Measurements from ENCODE around the gene ABCC4.

ABCC4 gene

DNA sequence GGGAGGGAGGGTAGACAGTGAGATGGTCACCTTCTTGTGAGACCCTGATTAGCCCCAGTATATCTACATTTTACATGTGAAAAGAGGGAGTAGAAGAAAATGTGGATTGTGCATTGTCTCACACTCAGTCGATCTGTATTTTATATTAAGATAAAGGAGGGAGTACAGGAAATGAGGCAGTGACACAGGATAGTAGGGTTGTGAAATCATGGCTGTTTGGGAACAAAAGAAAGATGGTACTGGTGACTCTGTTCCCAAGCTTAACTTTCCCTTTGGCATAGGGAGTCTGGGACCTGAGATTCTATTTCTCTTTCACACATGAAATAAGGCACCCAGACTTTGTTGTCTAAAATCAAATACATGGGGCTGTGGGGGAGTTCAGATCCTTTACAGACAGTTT, 194.7 kb downstream of the ABCC4 start:
- DNase-seq = no peak

DNA sequence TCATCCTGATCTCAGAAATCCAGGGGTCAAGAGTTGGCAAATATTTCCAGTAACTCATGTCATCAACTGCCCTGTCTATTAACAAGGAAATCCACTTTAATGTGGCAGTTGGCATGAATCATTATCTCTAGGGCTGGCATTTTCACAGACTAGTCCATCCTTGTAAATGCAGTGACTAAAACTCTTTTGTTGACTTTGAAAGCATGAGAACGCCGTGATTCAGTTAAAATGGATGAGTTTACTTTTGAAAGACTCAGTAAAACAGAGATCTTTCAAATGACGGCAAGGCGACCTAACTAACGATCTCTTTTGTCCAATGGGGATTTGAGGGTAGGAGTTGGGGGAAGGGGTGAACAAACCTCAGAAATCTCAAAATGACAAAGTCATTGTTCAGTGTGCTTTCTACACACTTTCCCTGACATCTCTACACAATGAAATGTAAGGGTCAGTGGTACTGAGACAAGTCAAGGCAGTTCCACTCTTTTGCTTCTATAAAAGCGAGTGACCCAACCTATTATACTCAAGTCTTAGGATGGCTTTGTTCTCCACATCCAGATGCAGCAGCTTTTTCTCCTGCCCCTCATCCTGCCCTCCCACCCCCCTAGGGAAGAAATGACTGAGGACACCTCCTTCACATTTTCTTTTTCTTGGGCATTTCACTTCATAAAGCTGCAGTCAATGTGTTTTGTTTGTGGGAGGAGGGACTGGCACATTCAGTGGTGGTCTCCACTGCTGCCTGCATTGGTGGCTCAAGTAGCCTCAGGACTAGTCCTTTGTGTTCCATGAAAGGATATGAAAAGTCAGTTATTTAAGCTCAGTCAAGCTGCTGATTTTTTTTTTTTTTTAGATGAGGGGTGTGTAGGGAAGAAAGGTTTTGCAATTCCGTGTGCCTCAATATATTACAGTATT, 200.5 kb downstream of the ABCC4 start:
- DNase-seq = peak; percentile 32

DNA sequence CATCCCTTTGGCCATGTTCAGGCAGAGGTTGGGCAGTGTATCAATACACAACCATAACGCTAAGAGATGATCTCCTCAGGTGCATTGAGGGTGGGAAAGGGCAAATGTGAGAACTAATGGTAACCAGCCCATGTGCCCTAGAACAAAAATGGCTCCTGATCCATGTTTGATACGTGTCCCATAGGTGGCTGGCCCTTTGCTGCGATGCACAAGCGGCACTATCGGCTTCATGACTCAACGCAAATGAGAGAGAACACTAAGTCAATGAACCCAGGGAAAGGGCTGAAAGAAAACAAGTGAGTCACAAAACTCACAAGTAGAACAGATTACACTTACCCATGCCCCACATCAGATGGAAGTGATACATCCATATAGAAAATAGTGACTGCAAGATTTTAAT, 201.7 kb downstream of the ABCC4 start:
- DNase-seq = no peak

GRCh38 chr13:95098916-95099315, 202.3 kb downstream of the ABCC4 start:
- no peak for DNase-seq

- no peak for DNase-seq
Observed at GRCh38 chr13:95091755-95092154, 209.5 kb downstream of the ABCC4 start.

GRCh38 chr13:95087746-95088305, 213.4 kb downstream of the ABCC4 start:
- peak; percentile 45 for DNase-seq

DNA sequence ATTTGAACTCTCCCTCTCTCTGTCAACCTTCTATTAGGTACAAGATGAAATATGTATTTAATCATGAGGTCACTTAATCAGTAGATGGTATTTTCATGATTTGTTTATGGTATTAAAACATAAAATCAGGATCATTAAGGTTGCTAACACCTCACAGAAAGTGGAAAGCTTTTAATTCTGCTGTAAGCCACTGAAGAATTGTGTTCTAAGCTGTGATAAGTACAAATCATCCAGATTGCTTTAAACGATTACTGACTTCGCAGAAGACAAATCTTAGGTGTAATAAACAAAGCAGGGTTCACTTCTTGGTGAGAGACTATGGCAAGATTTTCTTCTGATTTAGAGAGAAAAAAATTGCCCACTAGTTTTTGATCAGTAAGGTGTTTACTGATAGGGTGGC, 214.5 kb downstream of the ABCC4 start:
- DNase-seq = no peak

GRCh38 chr13:95083758-95084157, 217.5 kb downstream of the ABCC4 start:
- DNase-seq = peak; percentile 64

DNA sequence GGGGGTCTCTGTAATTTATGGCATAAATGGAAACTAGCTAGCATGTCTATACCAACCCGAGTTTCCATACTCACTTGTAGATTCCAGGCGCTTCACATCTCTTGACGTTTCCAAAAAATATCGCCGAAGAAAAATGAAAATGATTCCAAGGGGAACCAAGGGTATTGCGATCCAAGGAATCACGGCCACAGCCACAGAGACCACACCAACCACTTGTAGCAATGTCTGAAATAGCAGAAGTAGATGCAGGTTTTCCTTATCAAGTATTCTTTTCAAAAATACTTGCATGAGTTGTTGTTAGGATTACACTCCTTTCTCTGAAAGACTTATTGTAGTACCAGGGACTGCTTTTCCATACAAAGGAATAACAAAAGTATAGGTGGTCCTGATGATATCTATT, 218.2 kb downstream of the ABCC4 start:
- no peak for DNase-seq

- DNase-seq = no peak
Observed at GRCh38 chr13:95075506-95075905, 225.7 kb downstream of the ABCC4 start.

DNA sequence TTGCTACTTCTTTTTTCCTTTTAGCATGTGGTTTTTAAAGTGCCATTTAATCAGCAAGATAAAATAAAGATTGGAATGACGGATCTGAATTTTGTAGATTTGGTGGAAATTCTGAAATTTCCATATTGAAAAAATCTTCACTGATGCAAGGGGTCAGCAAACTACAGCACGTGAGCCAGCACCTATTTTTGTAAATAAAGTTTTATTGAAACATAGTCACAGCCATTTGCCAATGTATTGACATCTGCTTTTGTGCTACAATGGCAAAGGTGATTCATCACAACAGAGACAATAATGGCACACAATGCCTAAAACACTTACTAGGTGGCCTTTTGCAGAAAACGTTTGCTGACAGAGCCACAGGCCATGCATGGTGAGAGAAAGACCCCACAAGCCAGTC, 226.4 kb downstream of the ABCC4 start:
- DNase-seq = no peak

- peak; percentile 51 for DNase-seq
Observed at GRCh38 chr13:95073747-95074311, 227.4 kb downstream of the ABCC4 start.

DNA sequence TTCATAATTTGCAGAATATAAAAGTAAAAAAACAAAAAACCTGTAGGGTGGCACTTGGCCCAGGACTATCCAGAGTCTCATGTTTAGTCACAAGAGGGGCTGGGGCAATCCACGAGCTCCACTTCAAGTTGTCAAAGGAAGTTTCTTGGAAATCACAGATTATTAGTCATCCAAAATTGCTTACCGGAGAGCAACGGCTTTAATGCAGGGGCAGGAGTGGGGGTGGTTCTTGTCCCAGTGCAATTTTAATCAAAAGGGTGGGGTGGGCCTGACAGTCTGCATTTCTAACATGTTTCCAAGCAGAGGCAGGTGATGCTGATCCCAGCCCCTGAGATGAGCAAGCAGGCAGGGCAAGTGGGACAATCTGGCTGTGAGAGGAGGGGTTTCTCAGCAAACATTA, 233.9 kb downstream of the ABCC4 start:
- DNase-seq = peak; percentile 27

- DNase-seq = no peak
Observed at GRCh38 chr13:95060014-95060519, 241.2 kb downstream of the ABCC4 start.

DNA sequence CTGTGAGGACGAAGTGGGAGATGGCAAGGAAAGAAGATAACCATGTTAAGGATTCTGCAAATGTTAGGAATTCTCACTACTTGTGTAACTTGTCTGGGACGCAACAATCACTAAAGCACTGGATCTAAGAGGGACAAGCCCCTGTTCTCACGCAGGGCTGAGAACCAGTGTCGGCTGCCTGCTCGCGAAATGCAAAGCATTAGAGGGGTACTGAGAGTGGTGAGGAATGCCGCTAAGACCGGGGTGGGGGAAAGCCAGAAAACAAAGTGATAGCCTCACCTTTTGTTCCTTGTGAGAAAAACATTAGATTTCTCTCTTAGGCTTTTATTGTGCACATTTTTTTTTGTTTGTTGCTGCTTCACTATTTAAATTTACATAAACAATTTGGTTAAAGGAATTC, 241.9 kb downstream of the ABCC4 start:
- no peak for DNase-seq

- no peak for DNase-seq
Observed at GRCh38 chr13:95058680-95059079, 242.6 kb downstream of the ABCC4 start.

GRCh38 chr13:95056266-95056665, 245.0 kb downstream of the ABCC4 start:
- no peak for DNase-seq

DNA sequence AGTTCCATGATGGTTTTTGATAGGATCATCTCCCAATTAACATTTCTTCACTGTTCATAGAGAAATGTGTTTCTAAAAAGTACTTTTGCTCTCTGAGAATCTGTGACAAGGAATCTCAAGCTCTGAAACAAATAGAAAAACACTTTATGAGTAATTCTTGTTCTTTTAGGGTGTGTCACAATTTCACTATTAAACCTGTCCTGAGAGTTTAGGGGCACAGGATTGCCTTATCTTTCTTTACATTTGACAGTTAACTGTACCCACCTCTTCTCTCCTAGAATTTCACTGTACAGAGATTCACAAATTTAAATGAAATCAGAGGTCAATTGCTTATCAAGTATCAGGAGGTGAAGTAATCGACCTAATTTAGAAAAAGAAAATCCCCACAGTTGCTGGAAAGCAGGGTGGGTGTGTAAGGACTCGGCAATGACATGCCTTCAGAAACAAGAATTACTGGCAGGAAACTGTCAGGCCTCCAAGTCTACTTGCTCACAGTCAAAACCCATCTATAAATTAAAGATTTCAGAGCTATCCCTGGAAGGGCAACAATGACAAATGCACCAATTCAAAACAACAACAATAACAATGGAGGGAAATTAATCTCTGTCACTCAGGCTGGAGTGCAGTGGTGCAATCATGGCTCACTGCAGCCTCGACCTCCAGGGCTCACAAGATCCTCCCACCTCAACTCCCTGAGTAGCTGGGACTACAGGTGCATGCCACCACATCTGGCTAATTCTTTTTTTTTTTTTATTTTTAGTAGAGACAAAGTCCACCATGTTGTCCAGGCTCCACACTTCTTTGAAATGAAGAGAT, 250.2 kb downstream of the ABCC4 start:
- no peak for DNase-seq

- DNase-seq = no peak
Observed at GRCh38 chr13:95049772-95050171, 251.5 kb downstream of the ABCC4 start.

DNA sequence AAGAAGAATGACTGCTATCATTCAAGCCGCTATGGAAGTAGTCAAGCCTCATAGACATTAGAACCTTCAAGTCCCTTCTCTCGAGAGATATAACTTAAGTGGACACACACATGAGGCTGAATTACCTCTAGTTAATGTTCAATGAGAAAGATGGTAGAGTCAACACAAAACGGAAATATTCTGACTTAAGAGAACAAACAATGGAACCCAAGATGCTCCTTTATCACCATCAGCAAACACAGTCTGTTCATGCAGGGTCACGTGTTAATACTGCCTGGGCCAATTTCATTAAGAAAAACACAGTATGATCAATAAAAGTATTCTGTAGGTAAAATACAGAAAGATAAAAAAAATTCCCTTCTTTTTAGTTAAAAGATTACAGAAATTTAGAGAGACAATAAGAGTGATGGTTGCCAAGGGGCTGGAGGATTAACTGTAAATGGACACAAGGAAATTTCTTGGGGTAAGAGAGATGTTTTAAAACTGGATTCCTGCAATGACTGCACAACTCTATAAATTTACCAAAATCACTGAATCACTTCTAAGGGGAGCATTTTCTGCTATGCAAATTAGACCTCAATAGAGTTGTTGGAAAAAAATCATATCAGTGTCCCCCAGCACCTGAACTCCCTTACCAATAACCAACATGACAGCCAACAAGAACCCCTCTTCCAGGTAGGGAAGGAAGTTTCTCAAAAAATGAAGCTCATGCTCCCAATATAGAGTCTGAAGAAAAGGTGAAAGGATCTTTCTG, 256.6 kb downstream of the ABCC4 start:
- DNase-seq = no peak

GRCh38 chr13:95039415-95039814, 261.8 kb downstream of the ABCC4 start:
- DNase-seq = peak; percentile 3

DNA sequence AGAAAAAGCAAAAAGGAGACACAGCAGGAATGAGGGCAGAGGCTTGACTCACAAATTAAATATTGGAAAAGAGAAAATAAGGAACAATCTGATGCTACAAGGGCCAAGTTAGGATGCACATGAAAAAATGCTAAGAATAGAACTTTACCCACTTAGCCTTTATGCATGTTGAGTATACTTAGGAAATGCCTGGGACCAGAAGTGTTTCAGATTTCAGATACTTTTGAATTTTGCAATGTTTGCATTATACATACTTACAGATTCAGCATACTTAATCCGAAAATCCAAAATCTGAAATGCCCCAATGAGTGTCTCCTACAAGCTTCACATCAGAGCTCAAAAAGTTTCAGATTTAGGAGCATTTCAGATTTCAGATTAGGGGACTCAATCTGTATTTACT, 262.3 kb downstream of the ABCC4 start:
- DNase-seq = no peak
